ENCODE data around the gene PC.
A peak's percentile ranks its signal among the peaks of the same experiment; 100 is the strongest.

Gene PC

DNA sequence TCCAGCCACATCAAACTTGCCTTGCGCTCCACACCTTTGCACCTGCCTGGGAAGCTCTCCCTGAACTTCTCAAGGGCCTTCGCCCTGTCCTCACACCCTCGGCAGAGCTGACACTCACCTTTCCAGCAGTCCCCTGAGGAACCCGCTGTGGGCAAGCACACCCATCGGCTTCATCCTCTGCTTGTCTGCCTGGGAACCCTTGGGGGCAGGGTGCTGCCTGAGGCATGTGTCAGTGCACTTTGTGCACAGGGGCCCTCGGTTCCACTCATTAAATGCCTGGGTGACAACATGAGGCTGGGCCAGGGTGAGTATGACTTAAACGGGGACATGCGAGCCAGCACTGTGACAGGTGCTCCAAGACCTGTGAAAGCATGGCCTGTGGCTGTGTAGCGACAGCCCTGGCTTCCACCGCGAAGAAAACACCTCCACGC lies 103.9 kb downstream of the PC start:
- no peak for DNase-seq

DNA sequence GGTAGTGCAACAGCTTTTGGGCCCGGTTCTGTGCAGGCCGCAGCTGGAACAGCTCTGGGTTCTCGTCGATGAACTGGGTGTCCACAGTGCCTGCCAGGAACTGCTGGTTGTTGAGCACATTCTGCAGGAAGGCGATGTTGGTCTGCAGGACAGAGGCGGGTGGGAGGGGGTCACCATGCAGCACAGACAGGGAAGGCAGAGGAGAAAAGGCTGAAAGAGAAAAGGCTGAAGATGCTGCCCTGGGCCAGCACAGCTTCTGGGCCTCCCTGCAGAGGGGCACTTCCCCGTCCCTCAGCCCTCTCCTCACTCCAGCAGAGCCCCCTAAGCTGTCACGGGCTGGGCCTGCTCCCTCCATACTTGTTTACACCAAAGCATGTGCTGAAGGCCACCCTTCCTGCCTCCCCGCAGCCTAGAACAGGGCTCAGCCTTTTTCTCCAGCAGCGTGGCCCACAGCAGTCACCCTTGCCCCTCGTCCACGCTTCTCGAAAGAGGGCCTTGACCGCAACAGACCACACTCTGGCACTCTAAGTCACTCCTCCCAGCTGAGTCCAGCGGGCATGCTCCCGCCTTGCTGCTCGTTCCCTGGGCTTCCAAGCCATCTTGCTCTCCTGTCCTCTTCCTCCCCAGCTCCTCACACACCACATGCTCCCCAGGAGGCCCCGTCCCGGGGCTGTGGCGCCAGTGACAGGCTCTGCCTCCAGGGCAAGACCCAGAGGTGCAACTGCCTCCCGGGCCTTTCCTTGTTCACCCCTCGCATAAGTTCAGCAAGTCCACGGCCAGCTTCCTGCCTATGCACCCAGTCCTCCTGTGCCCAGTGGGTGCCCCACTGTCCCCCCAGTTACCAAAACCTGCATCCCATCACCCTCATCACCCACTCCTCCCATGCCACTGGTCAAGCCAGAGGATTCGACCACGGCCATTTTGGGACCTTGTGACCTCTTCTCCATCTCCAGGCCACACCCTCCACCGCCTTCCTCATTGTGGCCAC lies 104.6 kb downstream of the PC start:
- DNase-seq, result no peak

DNA sequence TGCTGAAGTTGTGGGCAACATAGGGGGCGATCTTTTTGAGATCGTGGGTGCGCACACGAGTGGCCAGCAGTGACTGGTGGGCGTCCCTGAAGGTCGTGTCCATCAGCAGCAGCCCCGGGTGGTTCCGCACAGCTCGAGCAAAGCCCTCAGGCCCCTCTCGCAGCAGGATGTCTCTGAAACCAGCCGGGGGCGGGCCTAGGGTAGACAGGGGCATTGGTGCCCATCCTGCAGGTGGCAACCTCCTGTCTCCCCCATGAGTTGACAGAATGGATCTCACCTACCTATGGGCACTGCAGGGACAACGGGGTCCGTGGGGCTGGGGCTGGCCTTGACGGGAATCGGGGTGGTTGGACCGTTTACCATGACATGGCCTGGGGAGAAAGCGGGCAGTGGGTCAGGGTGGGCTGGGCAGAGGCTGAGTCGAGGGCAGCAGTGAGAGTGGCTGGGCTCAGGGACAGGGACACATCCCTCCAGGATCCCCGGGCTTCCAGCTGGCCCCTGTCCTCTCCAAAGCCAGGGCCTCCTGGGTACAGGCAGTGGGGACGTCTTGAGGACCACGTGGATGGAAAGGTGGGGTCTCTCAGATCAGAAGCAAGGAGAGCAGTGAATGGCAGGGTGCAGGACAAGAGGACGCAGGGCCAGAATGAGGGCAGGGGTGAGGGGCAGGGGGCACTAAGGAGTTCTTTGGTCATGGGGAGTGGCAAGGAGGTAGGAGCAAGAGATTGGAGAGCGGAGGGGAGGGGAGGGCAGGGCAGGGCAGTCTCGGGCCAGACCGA lies 105.5 kb downstream of the PC start:
- no peak for DNase-seq

DNA sequence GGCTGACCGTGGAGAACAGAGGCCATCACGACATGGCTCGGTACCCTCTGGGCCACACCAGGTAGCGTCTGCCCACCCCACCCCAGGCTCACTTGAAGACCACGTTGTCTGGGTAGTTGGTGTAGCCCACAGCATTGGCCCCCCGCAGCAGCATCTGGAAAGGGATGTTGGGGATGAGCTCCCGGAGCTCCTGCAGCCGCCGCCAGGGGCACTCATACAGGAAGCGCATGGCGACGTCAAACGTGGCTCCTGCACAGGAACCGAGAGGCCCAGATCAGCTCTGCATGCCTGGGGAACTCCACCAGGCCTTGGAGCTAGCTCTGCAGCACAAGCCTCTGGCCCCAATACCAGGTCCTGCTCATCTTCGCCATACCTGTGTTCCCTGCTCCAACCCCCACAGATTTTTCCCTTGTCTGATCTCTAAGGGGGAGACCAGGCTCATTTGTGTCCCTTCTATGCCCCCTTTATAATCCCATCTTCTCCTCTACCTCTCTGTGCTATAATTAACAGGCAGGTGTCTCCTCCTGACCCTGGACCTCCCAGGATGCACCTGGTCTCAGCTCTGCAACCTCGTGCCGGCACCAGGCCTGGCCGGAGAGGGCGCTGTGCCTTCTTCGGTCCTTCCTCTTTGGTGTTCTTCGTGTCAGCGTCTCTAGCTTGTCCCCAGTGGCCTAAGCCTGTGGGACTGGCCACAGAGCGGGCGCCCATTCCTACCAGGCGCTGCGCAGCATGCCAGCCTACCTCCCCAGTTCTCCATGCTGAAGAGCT lies 106.3 kb downstream of the PC start:
- DNase-seq, result no peak

DNA sequence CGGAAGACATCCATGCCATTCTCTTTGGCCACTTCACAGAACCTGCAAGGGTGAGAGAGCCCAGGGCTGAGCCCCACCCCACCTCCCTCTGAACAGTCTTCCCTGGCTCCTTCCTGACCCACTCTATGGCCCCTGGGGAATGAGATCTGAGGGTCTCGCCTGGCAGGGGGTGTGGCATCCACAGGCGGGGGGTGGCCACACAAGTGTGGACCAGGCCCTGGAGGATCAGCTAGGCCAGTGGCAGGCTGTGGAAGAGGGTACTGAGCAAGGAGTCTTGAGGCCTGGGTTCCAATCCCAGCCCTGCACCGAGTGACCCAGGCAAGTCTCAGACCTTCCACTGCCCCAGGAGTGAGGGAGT lies 107.0 kb downstream of the PC start:
- DNase-seq, result no peak

DNA sequence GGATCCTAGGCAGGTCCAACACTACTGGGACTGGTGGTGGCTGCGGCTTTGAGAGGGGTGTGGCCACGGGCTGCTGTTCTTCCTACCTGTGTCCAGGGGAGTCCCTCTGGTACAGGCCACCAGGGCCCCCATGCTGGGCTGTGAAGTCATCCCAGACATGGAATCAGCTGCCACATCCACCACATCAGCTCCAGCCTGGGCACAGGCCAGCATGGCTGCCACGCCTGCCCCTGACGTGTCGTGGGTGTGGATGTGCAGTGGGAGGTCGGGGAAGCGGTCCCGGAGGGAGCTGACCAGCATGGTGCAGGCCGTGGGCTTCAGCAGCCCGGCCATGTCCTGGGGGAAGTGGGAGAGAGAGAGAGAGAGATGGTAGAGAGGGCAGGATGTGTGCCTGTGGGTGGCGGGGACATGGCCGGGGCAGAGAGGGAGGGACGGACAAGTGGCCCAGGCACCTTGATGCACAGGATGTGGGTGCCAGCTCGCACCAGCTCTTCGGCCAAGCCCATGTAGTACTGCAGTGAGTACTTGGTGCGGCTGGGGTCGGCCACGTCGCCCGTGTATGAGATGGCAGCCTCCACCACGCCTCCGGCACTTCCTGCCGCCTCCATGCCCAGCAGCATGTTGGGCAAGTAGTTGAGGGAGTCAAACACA lies 107.5 kb downstream of the PC start:
- DNase-seq, result no peak

DNA sequence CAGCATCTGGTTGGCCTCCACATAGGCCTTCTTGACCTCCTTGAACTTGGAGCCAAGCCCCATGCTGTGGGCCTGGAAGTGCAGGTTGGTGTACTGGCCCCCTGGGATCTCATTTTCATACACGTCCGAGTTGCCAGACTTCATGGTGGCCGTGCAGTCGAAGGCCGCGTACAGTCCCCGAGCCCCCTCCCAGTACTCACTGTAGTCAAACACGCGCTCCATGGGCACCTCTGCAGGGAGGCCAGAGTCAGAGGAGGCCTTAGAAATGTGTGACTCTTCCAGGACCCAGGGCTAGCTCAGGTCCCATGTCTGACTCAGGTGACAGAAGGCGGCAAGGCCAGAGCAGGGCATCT lies 108.0 kb downstream of the PC start:
- no peak for DNase-seq

DNA sequence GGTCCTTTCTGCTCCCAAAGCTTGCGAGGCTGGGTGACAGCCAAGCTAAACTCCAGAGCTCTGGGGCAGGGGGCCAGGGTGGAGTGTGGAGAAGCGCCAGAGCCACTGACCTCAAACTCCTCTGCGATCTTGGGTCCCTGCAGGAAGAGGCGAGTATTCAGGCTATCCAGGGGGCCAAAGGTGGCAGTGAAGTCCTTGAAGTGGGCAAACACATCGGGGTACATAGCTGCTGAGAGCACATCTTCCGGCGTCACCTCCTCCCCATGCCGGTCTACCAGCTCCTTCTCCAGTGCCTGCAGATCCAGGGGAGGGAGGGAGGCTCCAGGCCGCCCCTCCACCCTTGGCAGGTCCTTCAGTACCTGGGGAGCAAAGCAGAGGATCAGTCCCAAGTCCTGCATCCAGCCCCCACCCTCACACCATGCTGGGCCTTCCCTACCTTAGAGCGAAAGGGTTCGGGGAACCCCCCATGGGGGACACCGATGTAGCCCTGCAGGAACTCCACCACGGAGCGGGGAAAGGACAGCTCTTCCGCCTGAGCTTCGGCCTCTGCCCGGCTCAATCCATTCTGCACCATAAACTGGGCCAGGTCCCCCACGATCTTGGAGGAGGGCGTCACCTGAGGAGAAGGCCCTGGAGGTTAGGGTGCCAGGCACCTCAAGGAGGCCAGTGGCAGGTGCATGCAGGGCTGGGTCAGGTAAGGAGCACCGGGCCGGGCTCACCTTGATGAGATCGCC lies 108.5 kb downstream of the PC start:
- no peak for DNase-seq

DNA sequence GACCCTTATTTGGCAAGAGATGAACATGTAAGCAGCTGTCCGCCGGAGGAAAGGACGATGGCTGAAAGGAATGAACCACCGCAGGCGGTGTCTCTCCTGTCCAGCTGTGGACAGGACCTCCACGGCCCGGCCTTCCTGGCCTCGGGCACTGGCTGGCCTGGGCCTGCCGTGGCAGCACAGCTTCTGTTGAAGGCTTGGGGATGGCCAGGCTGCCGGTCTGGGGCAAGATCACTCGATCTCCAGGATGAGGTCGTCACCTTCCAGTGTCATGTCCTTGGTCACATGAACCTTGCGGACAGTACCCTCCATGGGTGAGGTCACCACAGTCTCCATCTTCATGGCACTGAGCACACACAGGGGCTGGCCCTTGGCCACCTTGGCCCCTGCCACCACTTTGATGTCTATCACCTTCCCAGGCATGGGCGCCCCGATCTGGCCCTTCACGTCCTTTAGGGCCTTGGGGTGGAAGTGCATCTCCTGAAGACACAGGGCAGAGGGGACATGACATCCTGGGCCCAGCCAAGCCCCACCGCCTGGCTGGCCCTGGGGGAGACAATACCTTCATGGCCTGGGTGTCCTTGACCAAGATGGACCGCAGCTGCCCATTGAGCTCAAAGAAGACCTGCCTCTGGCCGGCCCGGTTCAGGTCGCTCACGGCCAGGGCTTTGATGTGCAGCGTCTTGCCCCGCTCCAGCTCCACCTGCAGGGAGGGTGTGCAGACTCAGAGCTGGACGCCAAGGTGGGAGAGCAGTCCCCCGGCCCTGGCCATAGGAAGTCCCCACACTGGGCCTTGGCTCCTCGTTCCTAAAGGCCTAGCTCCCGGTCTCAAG lies 109.3 kb downstream of the PC start:
- DNase-seq, result no peak

DNA sequence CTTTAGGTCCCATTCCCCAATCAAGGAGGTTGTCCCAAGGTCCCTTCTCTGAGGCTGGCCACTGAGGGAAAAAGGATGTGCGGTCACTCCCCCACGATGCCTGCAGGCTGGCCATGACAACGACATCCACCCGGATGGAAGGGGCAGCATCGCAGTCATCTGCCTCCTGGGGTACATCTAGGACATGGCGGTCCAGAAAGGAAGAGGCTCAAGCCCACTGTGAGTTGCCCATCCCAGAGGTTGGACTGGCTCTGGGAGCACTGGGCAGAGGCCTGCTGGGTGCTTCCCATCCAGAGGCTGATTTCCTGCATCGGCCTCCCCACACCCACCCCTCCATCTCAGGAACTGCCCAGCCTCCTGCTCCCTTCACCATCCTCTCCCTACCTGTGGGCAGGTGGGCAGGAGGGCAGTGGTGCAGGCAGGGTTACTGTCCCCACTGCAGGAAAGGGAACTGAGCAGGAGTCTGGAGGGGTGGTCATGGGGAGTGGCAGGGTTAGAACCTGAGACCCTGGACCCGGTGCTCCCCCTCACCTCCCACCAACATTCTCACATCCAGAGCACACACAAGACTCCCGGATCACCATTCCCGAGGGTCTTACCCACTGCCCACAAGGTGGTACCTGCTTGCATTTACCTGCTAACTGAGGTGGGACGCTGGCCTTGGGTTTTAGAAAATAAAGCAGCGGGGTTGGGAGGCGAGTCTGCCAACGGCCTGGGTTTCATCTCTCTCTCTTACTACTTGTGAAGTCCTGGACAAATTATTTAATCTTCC lies 110.5 kb downstream of the PC start:
- no peak for DNase-seq

DNA sequence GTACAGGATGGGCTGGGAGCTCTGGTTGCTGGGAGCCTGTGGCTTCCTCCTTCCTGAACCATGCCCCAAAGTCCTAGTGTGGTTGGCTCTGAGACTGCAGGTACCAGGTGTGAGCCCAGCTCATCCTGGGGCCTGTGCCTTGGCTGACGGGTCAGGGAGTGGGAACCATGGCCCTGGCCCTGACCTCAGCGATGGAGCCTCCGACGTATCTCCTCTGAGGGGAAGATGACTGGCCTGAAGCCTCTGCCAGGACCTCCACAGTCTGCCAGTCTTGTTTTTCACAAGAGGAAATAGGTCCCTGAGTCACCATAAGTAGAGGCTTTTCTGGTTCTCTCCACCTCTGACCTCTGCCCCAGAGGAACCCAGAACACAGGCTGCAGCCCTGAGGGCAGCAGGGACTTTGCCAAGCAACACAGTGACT lies 111.5 kb downstream of the PC start:
- DNase-seq, result no peak

DNA sequence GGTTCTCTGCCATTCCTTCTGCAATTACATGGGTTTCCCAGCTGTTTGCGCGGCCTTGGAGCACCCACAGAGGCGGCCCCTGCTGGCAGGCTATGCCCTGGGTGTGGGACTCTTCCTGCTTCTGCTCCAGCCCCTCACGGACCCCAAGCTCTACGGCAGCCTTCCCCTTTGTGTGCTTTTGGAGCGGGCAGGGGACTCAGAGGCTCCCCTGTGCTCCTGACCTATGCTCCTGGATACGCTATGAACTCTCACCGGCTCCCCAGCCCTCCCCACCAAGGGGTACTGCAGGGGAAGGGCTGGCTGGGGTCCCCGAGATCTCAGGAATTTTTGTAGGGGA lies 112.3 kb downstream of the PC start:
- no peak for DNase-seq

DNA sequence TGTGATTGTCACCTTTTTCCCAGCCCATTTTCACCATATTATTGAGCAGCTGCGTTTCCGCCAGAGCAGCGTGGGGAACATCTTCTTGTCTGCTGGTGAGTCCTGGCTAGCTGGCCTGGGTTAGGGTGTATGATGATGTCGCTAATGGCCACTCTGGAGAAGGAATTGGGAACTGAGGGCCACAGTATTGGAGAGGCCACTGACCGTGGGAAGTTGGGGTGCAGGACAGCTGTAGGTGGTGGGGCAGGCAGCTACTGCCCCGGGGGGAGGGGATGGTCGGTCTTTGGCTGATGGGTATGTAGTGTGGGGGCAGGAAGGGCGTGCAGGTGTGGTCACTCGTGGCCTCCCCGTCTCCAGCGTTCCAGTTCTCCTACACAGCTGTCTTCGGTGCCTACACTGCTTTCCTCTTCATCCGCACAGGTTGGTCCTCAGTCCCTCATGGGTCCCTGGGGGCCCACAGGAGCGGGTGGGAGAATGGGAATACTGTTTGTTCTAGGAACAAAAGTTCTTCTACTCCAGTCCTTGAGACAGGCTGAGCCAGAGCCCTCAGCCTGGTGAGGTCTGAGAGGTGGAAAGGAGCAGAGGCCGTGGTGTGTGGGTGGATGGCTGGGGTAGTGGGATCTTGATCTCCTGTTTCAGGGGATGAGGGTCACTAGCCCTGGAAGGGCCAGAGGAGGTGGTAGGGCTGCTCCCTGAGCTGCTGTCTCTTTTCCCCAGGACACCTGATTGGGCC lies 112.9 kb downstream of the PC start:
- no peak for DNase-seq

DNA sequence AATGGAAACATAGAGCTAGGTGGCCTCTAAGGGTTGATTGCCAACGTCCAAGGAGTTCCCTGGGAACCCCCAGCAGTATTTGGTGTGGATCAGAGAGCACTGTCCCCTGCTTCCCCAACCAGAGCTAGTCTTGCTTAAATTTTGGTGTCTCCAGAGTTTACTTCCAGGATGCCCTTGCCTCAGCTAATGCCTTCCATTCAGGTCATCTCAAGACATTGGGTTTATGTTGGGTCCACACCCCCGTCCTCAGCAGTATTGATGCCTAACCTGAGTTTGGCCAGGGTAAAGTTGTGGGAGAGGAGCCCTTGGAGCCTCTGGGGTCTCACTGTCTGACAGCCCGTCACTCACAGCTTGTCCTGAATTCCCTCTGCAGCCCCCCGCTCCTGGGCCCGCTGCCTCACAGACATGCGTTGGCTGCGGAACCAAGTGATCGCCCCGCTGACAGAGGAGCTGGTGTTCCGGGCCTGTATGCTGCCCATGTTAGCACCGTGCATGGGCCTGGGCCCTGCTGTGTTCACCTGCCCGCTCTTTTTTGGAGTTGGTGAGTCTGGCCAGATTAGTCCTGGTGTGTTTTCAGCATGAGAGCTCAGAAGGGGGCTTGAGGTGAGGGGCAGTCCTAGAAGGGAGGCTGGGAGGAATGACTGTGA lies 113.6 kb downstream of the PC start:
- no peak for DNase-seq

DNA sequence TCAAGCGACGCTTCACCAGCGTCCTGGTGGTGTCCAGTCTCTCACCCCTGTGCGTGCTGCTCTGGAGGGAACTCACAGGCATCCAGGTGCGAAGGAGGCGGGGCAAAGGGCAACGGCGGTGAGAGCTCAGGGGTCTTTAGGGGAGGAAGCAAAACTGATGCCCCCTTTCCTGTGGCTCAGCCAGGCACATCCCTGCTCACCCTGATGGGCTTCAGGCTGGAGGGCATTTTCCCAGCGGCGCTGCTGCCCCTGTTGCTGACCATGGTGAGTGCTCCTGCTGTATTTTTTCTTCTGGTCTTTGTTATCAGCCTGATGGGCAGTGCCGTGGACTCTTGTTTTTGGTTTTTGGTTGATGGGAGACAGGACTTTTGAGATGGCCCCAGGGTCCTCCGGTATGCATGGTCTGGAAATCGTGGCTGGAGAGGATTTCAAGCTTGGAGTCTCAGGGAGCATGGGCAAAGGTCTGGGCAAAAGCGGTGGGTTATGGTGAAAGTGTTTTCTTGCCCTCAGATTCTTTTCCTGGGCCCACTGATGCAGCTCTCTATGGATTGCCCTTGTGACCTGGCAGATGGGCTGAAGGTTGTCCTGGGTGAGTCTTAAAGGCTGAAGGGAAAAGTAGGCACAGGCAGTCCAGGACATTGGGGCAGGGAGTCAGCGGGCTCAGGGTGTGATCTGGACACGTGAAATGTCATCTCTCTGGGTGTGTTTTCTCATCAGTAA lies 114.2 kb downstream of the PC start:
- no peak for DNase-seq

DNA sequence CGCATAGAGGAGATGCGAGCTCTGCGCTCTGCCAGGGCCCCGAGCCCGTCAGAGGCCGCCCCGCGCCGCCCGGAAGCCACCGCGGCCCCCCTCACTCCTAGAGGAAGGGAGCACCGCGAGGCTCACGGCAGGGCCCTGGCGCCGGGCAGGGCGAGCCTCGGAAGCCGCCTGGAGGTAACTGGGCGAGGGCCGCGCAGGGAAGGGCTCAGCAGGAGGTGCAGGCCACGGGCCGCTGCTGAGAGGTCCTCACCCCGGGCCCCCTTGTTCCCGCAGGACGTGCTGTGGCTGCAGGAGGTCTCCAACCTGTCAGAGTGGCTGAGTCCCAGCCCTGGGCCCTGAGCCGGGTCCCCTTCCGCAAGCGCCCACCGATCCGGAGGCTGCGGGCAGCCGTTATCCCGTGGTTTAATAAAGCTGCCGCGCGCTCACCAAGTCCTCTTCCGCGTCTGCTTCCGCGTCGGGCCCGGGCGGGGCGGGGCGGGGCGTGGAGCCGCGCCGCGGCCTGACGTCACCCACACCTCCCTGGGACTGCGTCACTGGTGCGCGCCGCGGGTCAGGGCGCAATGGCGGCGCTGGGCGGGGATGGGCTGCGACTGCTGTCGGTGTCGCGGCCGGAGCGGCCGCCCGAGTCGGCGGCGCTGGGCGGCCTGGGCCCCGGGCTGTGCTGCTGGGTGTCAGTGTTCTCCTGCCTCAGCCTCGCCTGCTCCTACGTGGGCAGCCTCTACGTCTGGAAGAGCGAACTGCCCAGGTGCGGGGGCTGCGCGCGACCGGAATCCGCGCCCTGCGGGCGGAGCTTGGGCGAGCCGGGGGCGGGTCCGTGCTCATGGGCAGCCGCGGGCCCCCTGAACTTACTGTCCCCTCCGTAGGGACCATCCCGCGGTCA lies 115.0 kb downstream of the PC start, which contains the start of gene RCE1:
RCE1 (plus strand) TSS at position 546 of the 880 bp plus-strand sequence; CDS start at position 561, 15 bp downstream.
- DNase-seq, result peak; percentile 96

DNA sequence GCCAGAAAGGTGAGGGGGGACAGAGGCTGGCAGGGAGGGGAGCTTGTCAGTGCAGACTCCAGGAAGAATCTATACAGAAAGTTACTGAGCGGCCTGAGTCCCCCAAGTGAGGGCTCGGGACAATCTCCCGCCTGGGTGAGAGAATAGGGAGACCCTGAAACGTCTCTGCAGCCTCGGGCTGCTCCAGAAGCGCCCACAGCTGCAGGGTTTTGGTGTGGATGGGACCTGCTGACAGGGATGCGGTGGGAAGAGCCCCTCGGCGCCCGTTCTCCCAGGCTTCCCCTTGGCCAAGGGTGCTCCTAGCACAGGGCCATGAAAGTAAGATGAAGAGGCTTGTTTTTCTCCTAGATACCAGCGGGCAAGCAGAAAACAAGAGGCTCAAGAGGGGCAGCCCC lies 115.7 kb downstream of the PC start:
- no peak for DNase-seq

All from right kidney (tissue), 1 donor.